AG10803 (cell line): ENCODE data around the gene RWDD2A.
A peak's percentile ranks its signal among the peaks of the same experiment; 100 is the strongest.

Experiments
- DNase-seq: peaks from one replicate; pipeline ENCODE4 v3.0.0; 2010; ENCODE audit warnings: low read depth
- H3K4me3 ChIP-seq: 2 replicates; pipeline ENCODE4 v1.5.1; 2011; ENCODE audit warnings: mild to moderate bottlenecking, low read length, control low read depth
- TF ChIP-seq, protein P1 (sequence below): conservative IDR thresholded peaks from 2 replicates; pipeline ENCODE4 v1.5.1; 2011; ENCODE audit warnings: mild to moderate bottlenecking, low read length, control low read depth, inconsistent platforms

RWDD2A gene

DNA sequence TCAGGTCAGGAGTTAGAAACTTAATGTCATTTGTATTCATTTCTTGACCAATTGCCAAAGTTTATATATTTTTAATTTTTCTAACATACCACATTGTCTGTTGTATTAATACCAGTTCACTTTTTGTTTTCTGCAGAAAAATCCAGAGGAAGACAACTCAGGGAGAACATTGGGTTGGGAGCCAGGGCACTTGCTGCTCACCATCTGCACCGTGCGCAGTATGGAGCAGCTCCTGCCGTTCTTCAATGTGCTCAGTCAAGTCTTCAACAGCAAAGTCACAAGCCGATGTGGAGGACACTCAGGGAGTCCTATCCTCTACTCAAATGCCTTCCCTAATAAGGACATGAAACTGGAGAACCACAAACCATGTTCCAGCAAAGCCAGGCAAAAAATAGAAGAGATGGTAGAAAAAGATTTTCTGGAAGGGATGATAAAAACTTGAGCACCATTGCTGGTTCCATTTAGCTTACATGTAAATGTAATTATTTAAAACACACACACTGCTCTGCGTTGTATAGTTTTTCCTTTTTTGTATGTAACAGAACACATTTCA lies 25.4 kb upstream of the RWDD2A start:
- TF ChIP-seq, protein P1, sequence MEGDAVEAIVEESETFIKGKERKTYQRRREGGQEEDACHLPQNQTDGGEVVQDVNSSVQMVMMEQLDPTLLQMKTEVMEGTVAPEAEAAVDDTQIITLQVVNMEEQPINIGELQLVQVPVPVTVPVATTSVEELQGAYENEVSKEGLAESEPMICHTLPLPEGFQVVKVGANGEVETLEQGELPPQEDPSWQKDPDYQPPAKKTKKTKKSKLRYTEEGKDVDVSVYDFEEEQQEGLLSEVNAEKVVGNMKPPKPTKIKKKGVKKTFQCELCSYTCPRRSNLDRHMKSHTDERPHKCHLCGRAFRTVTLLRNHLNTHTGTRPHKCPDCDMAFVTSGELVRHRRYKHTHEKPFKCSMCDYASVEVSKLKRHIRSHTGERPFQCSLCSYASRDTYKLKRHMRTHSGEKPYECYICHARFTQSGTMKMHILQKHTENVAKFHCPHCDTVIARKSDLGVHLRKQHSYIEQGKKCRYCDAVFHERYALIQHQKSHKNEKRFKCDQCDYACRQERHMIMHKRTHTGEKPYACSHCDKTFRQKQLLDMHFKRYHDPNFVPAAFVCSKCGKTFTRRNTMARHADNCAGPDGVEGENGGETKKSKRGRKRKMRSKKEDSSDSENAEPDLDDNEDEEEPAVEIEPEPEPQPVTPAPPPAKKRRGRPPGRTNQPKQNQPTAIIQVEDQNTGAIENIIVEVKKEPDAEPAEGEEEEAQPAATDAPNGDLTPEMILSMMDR = no peak
- H3K4me3 ChIP-seq = no peak overlapping the region
- DNase-seq = no peak

DNA sequence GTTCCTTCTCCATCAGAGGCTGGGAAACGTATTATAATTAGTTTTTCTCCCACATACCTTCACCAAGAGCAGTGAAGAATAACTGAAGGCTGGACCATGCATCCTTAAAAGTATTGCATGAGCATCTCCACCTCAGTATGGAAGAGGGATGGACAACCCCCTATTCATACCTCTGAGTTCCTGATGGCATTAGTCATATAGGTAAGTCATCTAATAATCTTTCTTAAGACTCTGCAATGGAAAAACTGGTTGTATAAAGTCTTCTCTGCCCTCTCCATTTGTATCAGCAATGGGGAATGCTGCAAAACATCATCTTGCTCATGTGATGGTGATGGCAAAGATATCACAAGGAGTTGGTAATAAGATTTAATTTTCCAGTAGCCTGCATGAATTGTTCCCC lies 24.6 kb upstream of the RWDD2A start:
- no peak overlapping the region for H3K4me3 ChIP-seq
- TF ChIP-seq, protein P1 = no peak
- no peak for DNase-seq

DNA sequence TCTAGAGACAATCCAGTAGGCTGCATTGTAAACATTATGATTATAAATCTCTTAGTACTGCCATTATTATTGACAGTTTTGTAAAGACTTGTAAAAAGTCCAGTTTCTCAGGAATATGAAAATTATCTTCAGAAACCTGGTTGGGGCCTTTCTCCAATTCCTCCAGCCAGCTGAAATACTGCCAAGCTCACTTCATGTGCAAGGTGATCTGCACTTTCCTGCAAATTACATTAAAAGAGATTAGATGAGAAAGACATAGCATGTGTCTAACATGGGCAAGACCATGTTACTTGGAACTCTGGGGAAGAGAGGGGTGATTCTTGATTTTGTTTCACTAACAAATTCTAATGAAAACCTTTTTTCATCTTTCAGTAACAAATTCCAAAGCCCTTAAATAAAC lies 24.1 kb upstream of the RWDD2A start:
- no peak for DNase-seq
- no peak overlapping the region for H3K4me3 ChIP-seq
- TF ChIP-seq, protein P1 = no peak

DNA sequence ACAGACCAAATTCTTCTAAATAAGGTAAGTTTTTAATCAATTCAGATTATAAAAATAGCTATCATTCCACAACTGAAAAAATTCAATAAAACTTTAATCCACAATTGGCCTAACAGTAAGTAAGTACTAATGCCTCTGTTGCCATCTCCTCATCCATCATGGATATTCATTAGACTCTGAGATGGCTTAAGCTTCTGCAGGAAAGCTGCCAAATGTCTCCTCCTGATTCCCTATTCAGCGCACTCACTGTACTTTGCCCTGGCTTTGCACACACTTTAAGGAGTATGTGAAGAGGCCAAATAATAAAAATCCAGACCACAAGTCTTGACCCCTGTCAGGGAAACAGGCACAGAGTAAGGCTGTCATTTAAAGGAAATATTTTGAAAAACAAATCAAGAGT lies 23.6 kb upstream of the RWDD2A start:
- H3K4me3 ChIP-seq = no peak overlapping the region
- peak; percentile 6 for DNase-seq
- TF ChIP-seq, protein P1 = no peak

DNA sequence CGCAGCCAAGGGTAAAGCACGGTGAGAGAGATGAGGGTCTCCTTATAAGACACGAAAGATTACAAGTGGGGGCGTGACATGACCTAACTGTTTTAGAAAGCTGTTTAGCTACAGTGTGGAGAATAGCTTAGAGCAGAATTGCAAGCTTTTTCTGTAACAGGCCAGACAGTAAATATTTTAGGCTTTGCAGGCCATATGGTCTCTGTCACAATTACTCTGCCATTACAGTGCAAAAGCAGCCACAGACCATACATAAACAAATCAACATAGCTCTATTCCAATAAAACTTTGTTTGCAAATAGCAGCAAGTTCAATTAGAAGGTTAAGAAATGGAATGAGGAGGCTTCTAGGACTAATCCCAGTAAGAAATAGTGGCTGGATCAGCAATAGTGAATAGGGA lies 16.9 kb upstream of the RWDD2A start:
- no peak for DNase-seq
- TF ChIP-seq, protein P1 = no peak
- H3K4me3 ChIP-seq = no peak overlapping the region

DNA sequence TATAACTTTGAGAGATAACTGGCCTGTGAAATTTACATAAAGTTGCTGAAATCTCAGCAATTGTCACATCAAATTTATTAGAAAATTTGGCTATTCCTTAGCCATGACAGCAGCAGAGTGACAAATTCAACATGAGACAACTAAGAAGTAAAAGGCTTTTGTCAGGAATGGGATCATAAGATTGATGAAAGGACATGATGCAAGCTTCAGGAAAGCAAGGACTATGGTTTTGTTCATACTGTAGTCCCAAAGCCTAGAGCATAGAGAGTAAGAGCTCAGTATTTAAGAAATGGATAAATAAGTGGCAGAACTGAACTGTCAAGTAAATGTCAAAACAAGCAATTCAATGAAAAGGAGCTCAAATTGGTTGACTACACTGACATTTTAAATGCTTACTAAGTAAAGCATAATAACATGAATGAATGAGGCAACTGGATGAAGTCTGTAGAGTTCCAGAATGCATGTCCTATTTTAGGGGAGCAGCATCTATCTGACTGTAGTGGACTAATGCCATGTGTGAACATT lies 12.7 kb upstream of the RWDD2A start:
- DNase-seq = no peak
- H3K4me3 ChIP-seq = no peak overlapping the region
- TF ChIP-seq, protein P1 = no peak

DNA sequence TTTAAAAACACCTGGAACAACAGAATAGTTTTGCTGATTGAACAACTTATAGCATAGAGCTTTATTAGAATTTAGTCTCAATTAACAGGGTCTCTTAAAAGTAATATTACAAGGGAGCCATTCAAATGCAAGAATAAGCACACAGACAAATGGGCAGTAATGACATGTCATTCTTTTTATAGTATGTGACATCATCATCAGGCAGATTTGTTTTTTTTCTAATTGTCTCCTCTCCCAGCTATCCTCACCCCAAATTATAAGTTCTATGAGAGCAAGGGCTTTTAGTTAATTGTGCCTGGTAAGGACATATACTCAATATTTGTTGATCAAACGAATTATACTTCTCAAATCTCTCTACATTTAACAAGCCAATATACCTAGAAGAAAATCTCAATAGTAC lies 11.0 kb upstream of the RWDD2A start:
- no peak overlapping the region for H3K4me3 ChIP-seq
- DNase-seq = no peak
- TF ChIP-seq, protein P1 = no peak
